Suprapubic skin (tissue), 4 donors: ENCODE data around the gene CLEC12A. TPM values are rescaled to one million over a fixed set of nuclear protein-coding genes. Genes with fewer than 3 reads are reported as not detected.

Source experiments
- DNase-seq, 2 donors: peaks; one replicate each; pipeline ENCODE4 v3.0.0-alpha.2; 2019; ENCODE audit warnings: low spot score in 2 of 2
- H3K27ac ChIP-seq: fragments of 200-600 bp; sonication (generic); one replicate; pipeline ENCODE4 v1.5.1; 2019
- H3K27me3 ChIP-seq: fragments of 200-600 bp; sonication (generic); one replicate; pipeline ENCODE4 v1.5.1; 2019
- H3K36me3 ChIP-seq: fragments of 200-600 bp; sonication (generic); one replicate; pipeline ENCODE4 v1.5.1; 2019
- H3K4me1 ChIP-seq: fragments of 200-600 bp; sonication (generic); one replicate; pipeline ENCODE4 v1.5.1; 2019
- H3K4me3 ChIP-seq: fragments of 200-600 bp; sonication (generic); one replicate; pipeline ENCODE4 v1.5.1; 2019; ENCODE audit warnings: mild to moderate bottlenecking
- H3K9me3 ChIP-seq: fragments of 200-600 bp; sonication (generic); one replicate; pipeline ENCODE4 v1.5.1; 2019
- EP300 ChIP-seq: sonication (generic); formaldehyde crosslinking; IDR thresholded peaks from one replicate; pipeline ENCODE4 v1.6.1; 2017; ENCODE audit warnings: antibody characterized with exemption
- POLR2A ChIP-seq, 2 donors: fragments of 450-650 bp; IDR thresholded peaks; one replicate each; pipeline ENCODE4 v1.6.1; 2017; ENCODE audit warnings: antibody characterized with exemption in 2 of 2, mild to moderate bottlenecking in 2 of 2, moderate library complexity in 2 of 2
- POLR2AphosphoS5 ChIP-seq, 3 donors: sonication (generic); formaldehyde crosslinking; IDR thresholded peaks; one replicate each; pipeline ENCODE4 v1.6.1; 2017; ENCODE audit warnings: antibody characterized with exemption in 3 of 3
- WGBS: methylation state at CpG from one replicate; pipeline ENCODE4 v1.1.5; 2018; 5-methylcytosine and 5-hydroxymethylcytosine counted together
- total RNA-seq, 4 donors: library from RNA; depleted of rRNA; stranded (reverse); fragments of >200 nt; gene quantifications; one replicate each; pipeline ENCODE4 v1.1.0, GENCODE V29; 2016
- TF ChIP-seq, protein P1 (sequence below), 2 donors: fragments of 200-600 bp in 1 of 2; fragments of 450-650 bp in 1 of 2; sonication (generic) in 1 of 2; IDR thresholded peaks; one replicate each; pipeline ENCODE4 v1.5.1; 2016 to 2019; ENCODE audit warnings: antibody characterized with exemption in 2 of 2, mild to moderate bottlenecking in 1 of 2, moderate library complexity in 1 of 2

The CLEC12A gene
- total RNA-seq, 4 donors from 2014 or later = 0.30 TPM; not detected in 3

DNA sequence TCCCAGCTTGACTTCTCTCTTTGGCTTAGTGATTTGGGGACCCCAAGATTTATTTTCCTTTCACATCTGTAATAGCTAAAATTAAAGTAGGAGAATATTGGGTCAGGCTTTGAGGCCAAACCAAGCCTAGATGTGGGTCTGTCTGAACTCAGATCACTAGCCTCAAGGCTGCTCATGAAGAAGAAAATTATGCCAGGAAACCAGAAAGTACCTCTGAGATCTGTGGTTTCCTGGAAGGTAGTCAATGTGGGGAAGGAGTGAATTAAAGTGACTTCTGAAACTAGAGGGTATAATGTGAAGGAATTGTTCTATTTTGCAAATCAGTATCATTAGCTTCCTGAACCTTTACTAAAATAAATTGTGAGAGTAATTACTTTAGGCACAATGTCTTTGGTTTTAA, 13.4 kb upstream of the CLEC12A start:
- DNase-seq = no peak
- no peaks in the 10 kb centered on the region for H3K36me3 ChIP-seq
- H3K4me3 ChIP-seq = no peak overlapping the region
- H3K27ac ChIP-seq = no peak overlapping the region
- H3K4me1 ChIP-seq = no peaks in the 10 kb centered on the region
- TF ChIP-seq, protein P1, sequence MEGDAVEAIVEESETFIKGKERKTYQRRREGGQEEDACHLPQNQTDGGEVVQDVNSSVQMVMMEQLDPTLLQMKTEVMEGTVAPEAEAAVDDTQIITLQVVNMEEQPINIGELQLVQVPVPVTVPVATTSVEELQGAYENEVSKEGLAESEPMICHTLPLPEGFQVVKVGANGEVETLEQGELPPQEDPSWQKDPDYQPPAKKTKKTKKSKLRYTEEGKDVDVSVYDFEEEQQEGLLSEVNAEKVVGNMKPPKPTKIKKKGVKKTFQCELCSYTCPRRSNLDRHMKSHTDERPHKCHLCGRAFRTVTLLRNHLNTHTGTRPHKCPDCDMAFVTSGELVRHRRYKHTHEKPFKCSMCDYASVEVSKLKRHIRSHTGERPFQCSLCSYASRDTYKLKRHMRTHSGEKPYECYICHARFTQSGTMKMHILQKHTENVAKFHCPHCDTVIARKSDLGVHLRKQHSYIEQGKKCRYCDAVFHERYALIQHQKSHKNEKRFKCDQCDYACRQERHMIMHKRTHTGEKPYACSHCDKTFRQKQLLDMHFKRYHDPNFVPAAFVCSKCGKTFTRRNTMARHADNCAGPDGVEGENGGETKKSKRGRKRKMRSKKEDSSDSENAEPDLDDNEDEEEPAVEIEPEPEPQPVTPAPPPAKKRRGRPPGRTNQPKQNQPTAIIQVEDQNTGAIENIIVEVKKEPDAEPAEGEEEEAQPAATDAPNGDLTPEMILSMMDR (IDR thresholded peaks at IDR 0.05) = no peak
- TF ChIP-seq EP300 (no peak), POLR2A (IDR thresholded peaks at IDR 0.05) (no peak), POLR2AphosphoS5 (IDR thresholded peaks at IDR 0.05) (no peak)
- no peaks in the 10 kb centered on the region for H3K27me3 ChIP-seq
- no peaks in the 10 kb centered on the region for H3K9me3 ChIP-seq

DNA sequence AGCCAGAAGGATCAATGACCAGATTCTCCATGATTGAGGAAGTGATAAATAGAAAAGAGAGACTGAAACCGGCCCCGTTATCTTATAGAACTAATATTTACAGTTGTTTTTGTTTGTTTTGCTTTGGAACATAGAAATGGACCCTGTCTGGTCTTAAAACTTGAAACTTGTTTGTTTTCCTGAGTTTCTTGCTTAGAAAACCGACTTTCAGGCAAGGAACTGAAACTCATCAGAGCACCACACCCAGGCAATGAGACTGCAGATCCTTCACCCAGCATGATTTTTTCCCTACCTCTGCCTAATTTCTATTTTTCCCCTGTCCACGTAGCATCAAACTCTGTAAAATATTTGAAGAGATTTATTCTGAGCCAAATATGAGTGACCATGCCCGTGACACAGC, 10.6 kb upstream of the CLEC12A start:
- Histone ChIP-seq H3K9me3 (no peaks in the 10 kb centered on the region), H3K4me1 (no peaks in the 10 kb centered on the region), H3K36me3 (no peaks in the 10 kb centered on the region), H3K27me3 (no peaks in the 10 kb centered on the region), H3K27ac (no peak overlapping the region), H3K4me3 (no peak overlapping the region)
- DNase-seq = no peak
- TF ChIP-seq EP300 (no peak), POLR2AphosphoS5 (IDR thresholded peaks at IDR 0.05) (no peak), POLR2A (IDR thresholded peaks at IDR 0.05) (no peak)
- TF ChIP-seq, protein P1 (IDR thresholded peaks at IDR 0.05) = no peak
- 77% methylated on average over 5 of the region's 5 CpGs for WGBS

DNA sequence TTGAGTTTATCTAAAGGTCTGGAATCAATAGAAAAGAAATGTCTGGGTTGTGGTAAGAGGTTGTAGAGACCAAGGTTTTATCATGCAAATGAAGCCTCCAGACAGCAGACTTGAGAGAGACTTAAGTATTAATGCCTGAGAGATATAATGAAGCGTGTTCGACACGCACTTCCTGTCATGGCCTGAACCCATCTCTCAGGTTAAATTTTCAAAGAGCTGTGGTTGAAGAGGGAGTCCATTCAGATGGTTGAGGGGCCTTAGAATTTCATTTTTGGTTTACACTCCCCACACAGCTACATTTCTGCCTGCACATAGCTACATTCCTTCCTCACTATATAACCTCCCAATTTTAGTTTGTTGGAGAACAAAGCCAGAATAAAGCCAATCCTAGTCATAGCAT, 10.1 kb upstream of the CLEC12A start:
- Histone ChIP-seq H3K4me1 (no peaks in the 10 kb centered on the region), H3K4me3 (no peak overlapping the region), H3K27ac (no peak overlapping the region), H3K27me3 (no peaks in the 10 kb centered on the region), H3K36me3 (no peaks in the 10 kb centered on the region), H3K9me3 (no peaks in the 10 kb centered on the region)
- WGBS = 91% methylated on average over 3 of the region's 3 CpGs
- TF ChIP-seq EP300 (no peak), POLR2A (IDR thresholded peaks at IDR 0.05) (no peak), POLR2AphosphoS5 (IDR thresholded peaks at IDR 0.05) (no peak)
- TF ChIP-seq, protein P1 (IDR thresholded peaks at IDR 0.05) = no peak
- DNase-seq = no peak

DNA sequence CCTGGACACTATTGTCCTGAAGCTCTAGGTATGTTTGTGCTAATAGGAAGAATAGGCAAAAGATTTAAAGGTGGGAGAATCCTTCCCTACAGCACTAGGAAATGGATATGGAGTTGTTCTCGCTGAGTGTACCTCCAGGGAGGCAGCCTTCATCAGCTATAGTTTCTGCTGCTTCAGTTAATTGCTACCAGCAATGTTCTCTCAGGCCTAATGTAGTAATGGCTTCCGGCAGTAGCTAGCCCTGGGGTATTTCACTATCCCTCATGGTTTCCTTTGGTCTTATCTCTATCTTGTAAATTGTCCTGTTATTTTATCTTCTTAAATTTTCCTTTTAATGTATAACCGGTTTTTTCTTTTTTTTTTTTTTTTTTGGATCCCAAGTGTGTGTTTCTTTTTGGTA, 9.3 kb upstream of the CLEC12A start:
- Histone ChIP-seq H3K4me3 (no peak overlapping the region), H3K27ac (no peak overlapping the region), H3K27me3 (no peaks in the 10 kb centered on the region), H3K36me3 (no peaks in the 10 kb centered on the region), H3K9me3 (no peaks in the 10 kb centered on the region), H3K4me1 (no peaks in the 10 kb centered on the region)
- WGBS = 66% methylated on average over 3 of the region's 3 CpGs
- DNase-seq = no peak
- TF ChIP-seq POLR2A (IDR thresholded peaks at IDR 0.05) (no peak), EP300 (no peak), POLR2AphosphoS5 (IDR thresholded peaks at IDR 0.05) (no peak)
- TF ChIP-seq, protein P1 (IDR thresholded peaks at IDR 0.05) = no peak

DNA sequence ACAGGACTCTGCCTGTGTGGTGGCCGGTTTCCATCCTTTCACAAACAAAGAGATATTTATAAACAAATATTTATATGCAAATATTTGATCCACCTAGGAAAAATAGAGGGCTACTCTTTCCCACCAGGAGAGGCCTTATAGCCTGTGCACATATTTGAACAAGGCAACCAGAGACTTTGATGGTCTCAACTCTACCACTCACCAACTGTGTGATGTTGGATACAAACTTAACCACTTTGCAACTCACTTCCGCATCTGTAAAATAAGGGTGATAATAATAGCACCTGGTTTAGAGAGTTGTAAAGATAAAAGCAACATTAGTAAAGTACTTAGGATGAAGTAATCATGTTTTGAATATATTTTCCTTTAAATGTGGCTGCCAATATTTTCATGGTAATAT, 1.5 kb upstream of the CLEC12A start:
- Histone ChIP-seq H3K27ac (no peak overlapping the region), H3K36me3 (no peaks in the 10 kb centered on the region), H3K4me3 (no peak overlapping the region), H3K9me3 (no peaks in the 10 kb centered on the region), H3K27me3 (no peaks in the 10 kb centered on the region), H3K4me1 (no peaks in the 10 kb centered on the region)
- no peak for TF ChIP-seq EP300
- no peak for TF ChIP-seq POLR2AphosphoS5 (IDR thresholded peaks at IDR 0.05)
- TF ChIP-seq, protein P1 (IDR thresholded peaks at IDR 0.05) = no peak
- no peak for TF ChIP-seq POLR2A (IDR thresholded peaks at IDR 0.05)
- no peak for DNase-seq
- WGBS = 93% methylated on average over 2 of the region's 2 CpGs
